Measurements from ENCODE around the gene TLE1. TPM values are rescaled to one million over a fixed set of nuclear protein-coding genes. Genes with fewer than 3 reads are reported as not detected.

The TLE1 gene
- total and polyA plus RNA-seq, 9 of the 15 experiments (the other 6 are each of a cell fraction or from before 2014, with no cell fraction given) = 0.11 TPM; not detected in 8

DNA sequence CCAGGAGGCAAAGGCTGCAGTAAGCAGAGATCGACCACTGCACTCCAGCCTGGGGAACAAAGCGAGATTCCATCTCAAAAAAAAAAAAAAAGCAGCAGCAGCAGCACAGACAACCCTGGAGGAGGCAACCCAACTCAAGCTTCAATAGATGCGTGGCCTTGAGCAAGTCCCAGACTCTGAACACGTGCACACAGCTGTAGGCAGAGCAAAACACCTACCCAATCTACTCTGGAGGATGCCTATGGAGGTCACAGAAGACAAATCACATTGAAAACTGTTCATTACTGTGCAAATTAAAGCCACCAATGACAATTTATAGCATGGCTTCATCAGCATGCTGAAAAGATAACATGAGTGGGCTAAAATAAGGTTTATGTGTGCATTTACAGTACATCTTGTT, 7.2 kb downstream of the TLE1 start (continued):
- TF ChIP-seq RERE (CRISPR knock-in tag; IDR thresholded peaks at IDR 0.05; ENCODE audit: borderline replicate concordance) = no peak
- no peak for TF ChIP-seq SAFB2 (IDR thresholded peaks at IDR 0.05; ENCODE audit: borderline replicate concordance, low read depth, low read length, severe bottlenecking)
- no peak for TF ChIP-seq ZNF589 (CRISPR knock-in tag; IDR thresholded peaks at IDR 0.05; ENCODE audit: low read depth)
- no peak for TF ChIP-seq TARDBP (IDR thresholded peaks at IDR 0.05)
- no peak for TF ChIP-seq ETV1 (tag; conservative IDR thresholded peaks at IDR 0.05; ENCODE audit: low read depth)
- TF ChIP-seq, protein P1, sequence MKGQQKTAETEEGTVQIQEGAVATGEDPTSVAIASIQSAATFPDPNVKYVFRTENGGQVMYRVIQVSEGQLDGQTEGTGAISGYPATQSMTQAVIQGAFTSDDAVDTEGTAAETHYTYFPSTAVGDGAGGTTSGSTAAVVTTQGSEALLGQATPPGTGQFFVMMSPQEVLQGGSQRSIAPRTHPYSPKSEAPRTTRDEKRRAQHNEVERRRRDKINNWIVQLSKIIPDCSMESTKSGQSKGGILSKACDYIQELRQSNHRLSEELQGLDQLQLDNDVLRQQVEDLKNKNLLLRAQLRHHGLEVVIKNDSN (CRISPR knock-in tag; IDR thresholded peaks at IDR 0.05) = no peak
- no peak for TF ChIP-seq HIVEP1 (CRISPR knock-in tag; IDR thresholded peaks at IDR 0.05)
- no peak for TF ChIP-seq TAF9B (IDR thresholded peaks at IDR 0.05; ENCODE audit: partially characterized antibody)
- no peak for TF ChIP-seq GTF2A2 (tag; IDR thresholded peaks at IDR 0.05)
- TF ChIP-seq, protein P2, sequence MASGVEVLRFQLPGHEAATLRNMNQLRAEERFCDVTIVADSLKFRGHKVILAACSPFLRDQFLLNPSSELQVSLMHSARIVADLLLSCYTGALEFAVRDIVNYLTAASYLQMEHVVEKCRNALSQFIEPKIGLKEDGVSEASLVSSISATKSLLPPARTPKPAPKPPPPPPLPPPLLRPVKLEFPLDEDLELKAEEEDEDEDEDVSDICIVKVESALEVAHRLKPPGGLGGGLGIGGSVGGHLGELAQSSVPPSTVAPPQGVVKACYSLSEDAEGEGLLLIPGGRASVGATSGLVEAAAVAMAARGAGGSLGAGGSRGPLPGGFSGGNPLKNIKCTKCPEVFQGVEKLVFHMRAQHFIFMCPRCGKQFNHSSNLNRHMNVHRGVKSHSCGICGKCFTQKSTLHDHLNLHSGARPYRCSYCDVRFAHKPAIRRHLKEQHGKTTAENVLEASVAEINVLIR (CRISPR knock-in tag; IDR thresholded peaks at IDR 0.05) = no peak
- TF ChIP-seq MECOM (CRISPR knock-in tag; IDR thresholded peaks at IDR 0.05) = no peak
- TF ChIP-seq ESRRB (CRISPR knock-in tag; IDR thresholded peaks at IDR 0.05; ENCODE audit: borderline replicate concordance) = no peak
